Stimulated activated CD8-positive, alpha-beta memory T cell treated with anti-CD3 and anti-CD28 coated beads, Interleukin-15, amount 100 ng/mL, for 1 hour (primary cell): Measurements from ENCODE around the gene FRMD4B.

ENCODE experiments used
- DNase-seq: peaks from one replicate; pipeline ENCODE4 v3.0.0-alpha.2; 2020; ENCODE audit warnings: low read depth

Gene FRMD4B

DNA sequence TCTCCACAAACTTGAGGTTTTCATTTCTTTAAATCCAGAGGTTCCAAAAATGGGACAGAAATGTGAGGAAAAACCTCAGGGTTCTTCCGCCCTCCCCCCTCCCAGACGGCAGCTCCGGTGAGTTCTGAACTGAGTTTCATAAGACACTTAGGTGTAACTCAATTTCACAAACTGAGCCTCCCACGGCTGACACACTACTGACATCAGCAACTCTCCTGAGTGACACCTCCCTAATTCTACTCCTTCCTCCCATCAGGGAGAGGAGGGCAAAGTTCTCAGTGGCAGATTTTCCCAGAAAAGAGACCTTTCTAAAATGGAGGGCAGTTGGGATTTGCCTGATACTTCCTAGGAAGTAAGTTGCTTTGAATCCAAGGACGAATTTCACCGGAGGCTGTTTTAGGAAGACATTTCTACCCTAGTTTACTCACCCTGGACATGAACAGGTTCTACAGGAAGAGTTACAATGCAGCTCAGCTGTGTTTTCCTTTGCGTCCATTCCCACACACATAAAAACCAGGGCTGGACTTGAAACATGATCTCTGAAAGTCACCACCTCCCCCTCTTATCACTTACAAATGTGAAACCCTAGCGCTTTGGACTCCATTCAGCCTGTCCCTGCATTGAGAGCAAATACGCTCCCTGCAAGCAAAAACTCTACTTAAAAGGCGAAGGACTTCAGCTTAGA is 185.4 kb downstream of the FRMD4B start:
- no peak for DNase-seq

DNA sequence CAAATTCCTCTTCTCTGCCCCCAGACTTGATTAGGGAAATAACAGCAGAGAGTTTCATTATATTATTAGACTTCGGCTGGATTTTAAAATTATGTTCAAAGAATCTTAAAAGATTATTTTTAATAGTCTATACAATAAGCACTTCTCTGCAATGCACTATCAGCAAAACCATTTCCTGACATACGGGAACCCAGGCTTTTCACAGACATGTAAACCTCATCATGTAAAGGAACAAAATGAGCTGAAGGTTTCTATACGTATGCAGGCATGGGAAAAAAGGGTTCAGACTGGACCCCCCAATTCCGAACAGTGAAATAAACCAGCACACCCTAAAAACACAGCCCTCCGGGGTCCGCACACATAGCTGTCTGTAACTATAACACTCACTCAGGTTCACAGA is 185.9 kb downstream of the FRMD4B start:
- DNase-seq: no peak

- DNase-seq: no peak
Observed at GRCh38 chr3:69197922-69198530, 187.9 kb downstream of the FRMD4B start.

- no peak for DNase-seq
Observed at GRCh38 chr3:69197455-69197854, 188.4 kb downstream of the FRMD4B start.

DNA sequence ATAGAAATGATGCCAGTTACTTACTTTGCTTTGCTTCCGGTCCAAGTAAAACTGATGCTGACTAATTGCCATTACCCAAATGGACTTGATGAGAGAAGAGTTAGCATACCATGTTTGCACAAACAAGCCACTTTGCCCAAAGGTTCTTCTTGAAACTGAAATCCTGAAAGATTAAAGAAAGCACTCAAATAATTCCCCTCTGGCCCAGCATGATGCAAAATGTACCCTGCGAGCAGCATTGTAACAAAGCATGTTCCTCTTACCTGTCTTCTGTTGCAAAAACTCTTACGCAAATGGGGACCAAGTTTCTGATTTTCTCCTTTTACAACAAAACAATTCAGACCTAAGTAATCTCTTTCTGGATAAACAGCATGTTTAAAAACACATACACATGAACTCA is 189.0 kb downstream of the FRMD4B start:
- DNase-seq: no peak

- DNase-seq: no peak
Observed at GRCh38 chr3:69194431-69195165, 191.3 kb downstream of the FRMD4B start.

DNA sequence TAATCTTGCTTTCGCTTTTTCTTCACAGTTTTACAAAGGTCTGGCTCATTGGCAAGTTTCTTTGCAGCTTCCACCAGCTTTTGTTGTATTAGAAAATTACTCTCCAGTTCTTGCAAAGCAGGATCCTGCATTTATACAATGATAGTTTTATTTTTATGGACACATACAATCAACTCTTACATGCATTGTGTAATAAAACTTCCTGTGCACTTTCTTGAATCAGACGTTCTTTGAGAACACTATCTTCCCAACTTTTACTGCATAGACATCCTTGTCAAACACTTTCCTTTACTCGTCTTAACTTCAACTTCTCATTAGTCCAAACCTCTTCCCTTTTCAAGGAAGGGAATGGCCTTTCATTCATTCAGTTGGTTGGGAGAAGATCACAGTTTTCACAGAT is 192.1 kb downstream of the FRMD4B start:
- no peak for DNase-seq

DNA sequence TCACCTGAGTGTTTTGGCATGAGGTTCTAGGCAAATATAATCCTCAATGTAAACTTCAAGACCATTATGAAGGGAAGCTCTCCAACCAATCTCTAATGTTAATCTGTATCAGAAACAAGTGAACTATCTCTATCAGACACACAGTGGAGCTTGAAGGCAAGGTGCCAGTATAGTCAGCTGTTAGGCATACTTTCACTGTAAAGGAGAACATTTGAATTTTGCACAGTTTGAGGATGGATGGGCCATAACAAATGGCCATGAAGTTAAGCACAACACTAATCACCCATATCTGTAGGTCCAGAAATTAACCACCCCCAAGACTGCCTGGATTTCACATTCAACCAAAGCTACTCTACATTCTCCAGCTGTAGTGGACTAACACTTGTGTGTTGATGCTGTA is 194.4 kb downstream of the FRMD4B start:
- DNase-seq: no peak

DNA sequence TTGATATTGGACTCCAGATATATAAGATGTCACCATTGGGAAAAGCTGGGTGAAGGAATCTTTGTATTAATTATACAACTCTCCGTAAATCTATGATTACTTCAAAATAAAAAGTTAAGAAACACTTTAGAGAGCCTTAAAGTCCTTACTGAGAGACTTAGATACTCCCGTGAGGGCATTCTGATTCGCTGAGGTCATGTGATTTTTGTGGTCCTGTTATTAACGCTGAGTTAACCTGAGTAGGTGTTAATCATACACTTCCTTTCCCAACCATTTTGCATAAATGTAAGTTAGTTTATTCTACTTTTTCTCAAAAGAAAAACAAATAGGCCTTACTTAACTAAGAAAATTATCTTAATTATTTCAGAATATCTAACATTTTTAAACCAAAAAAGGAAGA is 196.4 kb downstream of the FRMD4B start:
- no peak for DNase-seq

- DNase-seq: no peak
Observed at GRCh38 chr3:69186575-69187093, 199.3 kb downstream of the FRMD4B start.

GRCh38 chr3:69182588-69183316 is 203.1 kb downstream of the FRMD4B start:
- DNase-seq: no peak

GRCh38 chr3:69181592-69182211 is 204.2 kb downstream of the FRMD4B start:
- no peak for DNase-seq

DNA sequence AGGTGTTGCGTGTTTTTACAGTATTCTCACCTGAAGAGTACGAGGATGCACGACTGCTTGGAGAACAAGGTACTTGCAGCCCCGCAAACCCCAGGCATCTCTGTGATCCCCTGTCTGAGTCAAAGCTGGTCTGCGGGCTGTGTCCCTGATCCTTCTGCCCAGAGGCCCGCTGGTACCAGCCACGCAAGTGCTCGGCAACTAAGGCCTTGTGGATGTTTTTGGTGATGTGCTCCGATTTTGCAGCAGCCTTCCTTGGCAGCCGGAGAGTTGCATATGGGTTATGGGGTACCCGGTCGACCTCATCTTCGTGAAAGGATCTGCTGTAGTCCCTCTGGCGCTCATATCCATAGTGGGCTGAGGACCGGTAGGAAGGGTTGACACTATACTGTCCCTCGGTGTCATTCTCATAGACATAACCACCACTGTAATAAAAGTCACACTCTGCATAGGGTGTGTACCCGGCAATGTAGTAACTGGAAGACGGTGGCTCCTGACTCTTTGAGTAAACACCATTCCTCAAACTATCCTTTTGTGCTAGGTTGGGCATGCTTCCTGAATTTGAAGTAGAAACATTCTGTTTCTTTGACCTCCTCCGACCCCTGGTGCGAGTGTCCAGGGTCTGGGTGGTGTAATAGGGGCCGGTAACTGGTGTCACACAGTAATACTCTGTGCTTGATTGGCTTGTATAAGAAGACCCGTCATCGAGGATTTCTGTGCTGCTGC is 204.9 kb downstream of the FRMD4B start:
- DNase-seq: no peak

GRCh38 chr3:69179740-69180372 is 206.0 kb downstream of the FRMD4B start:
- no peak for DNase-seq

GRCh38 chr3:69178838-69179739 is 206.8 kb downstream of the FRMD4B start:
- DNase-seq: no peak

GRCh38 chr3:69178082-69178481 is 207.8 kb downstream of the FRMD4B start:
- no peak for DNase-seq

DNA sequence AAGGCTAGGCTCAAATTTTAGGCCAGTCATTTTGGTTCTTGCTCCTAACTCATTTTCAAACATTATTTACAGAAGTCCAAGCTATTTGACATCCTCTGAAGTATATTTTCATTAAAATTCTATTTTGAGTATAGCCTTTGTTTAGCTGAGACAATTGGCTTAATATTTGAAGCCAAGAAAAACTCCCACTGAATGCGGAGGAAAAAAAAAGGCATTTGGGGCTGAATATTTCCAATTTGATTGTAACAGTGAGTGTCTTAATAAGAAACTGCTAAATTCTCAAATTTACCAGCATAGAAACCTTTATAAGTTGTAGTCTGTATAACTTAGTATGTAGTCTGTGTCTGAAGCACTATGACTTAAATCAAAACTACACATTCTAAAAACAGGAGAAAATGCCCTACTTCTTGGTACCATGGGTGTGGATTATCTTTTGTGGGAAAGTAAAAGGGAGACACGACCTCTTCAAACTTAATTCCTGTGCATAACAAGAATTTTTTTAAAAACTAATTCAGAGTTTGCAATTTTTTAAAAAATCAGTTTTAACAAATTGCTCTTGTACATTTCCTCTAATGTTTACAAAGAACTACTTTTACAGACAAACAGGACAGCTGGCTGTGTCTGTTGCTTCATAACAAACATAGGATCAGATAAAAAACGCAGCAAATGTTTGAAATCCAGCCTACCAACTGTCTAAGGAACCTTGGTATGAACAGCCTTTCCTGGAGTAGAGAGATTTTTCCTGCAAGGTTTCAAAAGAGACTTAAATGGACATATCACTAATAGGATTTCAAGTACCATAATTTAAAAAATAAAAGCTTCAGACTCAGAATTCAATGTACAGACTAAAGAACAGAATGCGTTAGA is 210.8 kb downstream of the FRMD4B start:
- no peak for DNase-seq

DNA sequence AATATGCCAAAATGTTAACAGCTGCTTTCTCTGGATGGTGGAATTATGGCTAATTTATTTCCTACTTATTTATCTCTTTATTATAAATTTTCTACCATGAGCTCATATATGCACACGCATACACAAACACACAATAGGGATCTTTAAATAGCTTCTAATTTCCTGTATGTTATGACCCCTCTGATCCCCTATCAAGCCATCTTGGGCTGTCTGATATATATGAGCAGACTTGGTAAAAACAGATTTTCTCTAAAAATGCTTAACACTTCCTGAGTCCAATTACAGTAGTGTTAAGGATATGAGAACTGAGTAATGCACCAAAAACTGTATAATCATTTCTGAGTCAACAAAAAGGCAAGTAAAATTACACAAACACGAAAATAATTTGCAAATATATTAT is 211.4 kb downstream of the FRMD4B start:
- no peak for DNase-seq

GRCh38 chr3:69172058-69172457 is 213.8 kb downstream of the FRMD4B start:
- no peak for DNase-seq
